Choroid plexus epithelial cell (primary cell): ENCODE data around the gene TECPR2.

Experiments
- DNase-seq: peaks from one replicate; pipeline ENCODE4 v3.0.0-alpha.2; 2010; ENCODE audit warnings: low read depth
- H3K4me3 ChIP-seq: 2 replicates; pipeline ENCODE4 v1.5.1; 2011; ENCODE audit warnings: low read depth, mild to moderate bottlenecking, control low read depth, low read length, moderate library complexity
- TF ChIP-seq, protein P1 (sequence below): conservative IDR thresholded peaks from 2 replicates; pipeline ENCODE4 v1.5.1; 2011; ENCODE audit warnings: low read depth, mild to moderate bottlenecking, control low read depth, inconsistent platforms, low read length, moderate library complexity

TECPR2 gene

GRCh38 chr14:102375119-102375518 lies 12.4 kb downstream of the TECPR2 start:
- no peak for DNase-seq
- TF ChIP-seq, protein P1, sequence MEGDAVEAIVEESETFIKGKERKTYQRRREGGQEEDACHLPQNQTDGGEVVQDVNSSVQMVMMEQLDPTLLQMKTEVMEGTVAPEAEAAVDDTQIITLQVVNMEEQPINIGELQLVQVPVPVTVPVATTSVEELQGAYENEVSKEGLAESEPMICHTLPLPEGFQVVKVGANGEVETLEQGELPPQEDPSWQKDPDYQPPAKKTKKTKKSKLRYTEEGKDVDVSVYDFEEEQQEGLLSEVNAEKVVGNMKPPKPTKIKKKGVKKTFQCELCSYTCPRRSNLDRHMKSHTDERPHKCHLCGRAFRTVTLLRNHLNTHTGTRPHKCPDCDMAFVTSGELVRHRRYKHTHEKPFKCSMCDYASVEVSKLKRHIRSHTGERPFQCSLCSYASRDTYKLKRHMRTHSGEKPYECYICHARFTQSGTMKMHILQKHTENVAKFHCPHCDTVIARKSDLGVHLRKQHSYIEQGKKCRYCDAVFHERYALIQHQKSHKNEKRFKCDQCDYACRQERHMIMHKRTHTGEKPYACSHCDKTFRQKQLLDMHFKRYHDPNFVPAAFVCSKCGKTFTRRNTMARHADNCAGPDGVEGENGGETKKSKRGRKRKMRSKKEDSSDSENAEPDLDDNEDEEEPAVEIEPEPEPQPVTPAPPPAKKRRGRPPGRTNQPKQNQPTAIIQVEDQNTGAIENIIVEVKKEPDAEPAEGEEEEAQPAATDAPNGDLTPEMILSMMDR = no peak
- no peak overlapping the region for H3K4me3 ChIP-seq

DNA sequence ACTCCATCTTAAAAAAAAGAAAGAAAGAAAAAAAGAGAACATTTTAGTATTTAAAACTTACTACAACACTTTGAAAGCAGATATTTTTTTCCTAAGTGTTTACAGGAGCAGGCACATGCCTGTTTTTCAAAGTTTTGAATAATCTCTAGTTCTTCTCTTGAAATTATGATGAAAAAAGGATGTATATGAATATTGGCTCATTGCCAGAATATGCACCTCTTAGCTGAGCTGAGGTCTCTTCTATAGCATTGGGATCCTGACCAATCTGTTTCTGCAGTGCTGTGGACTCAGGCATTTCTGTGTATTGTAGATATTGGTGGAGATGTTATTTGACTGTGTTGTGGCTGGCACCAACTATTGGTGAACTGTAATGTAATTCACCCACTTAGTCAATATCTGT lies 15.0 kb downstream of the TECPR2 start:
- TF ChIP-seq, protein P1 = no peak

DNA sequence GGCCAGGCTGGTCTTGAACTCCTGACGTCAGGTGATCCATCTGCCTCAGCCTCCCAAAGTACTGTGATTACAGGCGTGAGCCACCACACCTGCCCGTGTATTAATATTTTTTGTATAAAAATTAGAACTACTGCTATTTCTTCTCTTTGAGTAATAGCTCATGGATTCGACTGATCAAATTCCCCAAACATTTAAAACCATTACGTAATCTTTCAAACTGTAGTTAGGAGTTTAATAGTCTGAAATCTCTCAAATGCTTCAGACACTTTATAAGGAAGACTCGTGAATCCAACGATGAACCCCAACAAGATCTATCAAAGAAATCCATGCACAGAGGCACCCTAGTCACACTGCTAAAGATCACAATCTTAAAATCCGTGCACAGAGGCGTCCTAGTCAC lies 16.1 kb downstream of the TECPR2 start:
- no peak overlapping the region for H3K4me3 ChIP-seq

More for the DNA sequence above, 15.0 kb downstream of the TECPR2 start:
- no peak overlapping the region for H3K4me3 ChIP-seq
- no peak for DNase-seq

DNA sequence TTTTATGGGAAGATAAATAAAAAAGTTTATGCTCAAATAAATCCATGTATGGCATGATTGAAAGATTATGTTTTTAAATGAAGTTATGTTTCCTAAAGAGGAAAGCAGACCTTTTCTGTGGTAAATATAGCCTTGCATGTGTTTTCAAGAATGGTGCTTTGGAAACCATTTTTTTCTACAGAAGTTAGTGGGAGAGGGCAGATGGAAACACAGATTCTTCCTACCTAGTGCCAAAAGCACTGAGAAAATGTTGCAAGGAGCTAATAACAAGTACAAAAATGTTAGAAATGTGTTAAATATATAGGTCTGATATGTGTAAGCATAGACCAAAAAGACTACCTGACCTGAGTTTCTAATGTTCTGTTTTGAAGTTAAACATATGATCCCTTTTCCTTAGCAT lies 24.3 kb downstream of the TECPR2 start:
- no peak overlapping the region for H3K4me3 ChIP-seq
- TF ChIP-seq, protein P1 = no peak
- DNase-seq = no peak

More for the DNA sequence above, 16.1 kb downstream of the TECPR2 start:
- TF ChIP-seq, protein P1 = no peak
- DNase-seq = no peak

- TF ChIP-seq, protein P1 = no peak
- DNase-seq = no peak
- H3K4me3 ChIP-seq = no peak overlapping the region
Observed at GRCh38 chr14:102389246-102389645, 26.5 kb downstream of the TECPR2 start.

GRCh38 chr14:102390064-102390855 lies 27.5 kb downstream of the TECPR2 start:
- H3K4me3 ChIP-seq = no peak overlapping the region
- DNase-seq = peak; percentile 64
- TF ChIP-seq, protein P1 = no peak

DNA sequence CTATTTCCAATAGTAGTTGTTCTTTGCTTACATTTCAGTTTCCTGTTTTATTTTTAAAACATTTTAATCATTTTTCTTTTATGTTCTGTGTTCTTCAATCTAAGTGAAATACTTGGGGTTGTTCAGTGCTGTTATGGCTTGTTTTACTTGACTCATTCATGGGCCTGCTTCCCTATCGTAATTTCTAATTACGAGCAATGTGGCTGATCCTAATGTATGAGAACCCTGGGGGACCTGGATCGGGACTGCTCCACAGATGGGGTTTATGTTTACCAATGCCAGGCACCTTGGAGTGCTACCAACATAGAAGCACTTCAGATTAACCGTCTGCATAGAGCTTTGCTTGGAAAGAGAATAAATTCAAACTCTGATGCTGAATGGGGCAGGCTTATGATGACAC lies 29.8 kb downstream of the TECPR2 start:
- no peak for DNase-seq
- no peak overlapping the region for H3K4me3 ChIP-seq
- TF ChIP-seq, protein P1 = no peak
